Liver (tissue), 9 donors: Measurements from ENCODE around the gene ARID3A. TPM values are rescaled to one million over a fixed set of nuclear protein-coding genes. Genes with fewer than 3 reads are reported as not detected.

Experiments
- DNase-seq: peaks from one replicate; pipeline ENCODE4 v3.0.0-alpha.2; 2017; ENCODE audit warnings: low spot score
- H3K27ac ChIP-seq, 2 donors: one replicate each; pipeline ENCODE4 v1.7.0; 2013; ENCODE audit warnings: inconsistent platforms in 2 of 2, low read length in 2 of 2, control low read depth in 1 of 2, low read depth in 1 of 2, mild to moderate bottlenecking in 1 of 2
- H3K27me3 ChIP-seq, 4 donors: one replicate each; pipeline versions ENCODE4 v1.6.1 to v1.7.0; 2013; ENCODE audit warnings: low read length in 3 of 4, inconsistent platforms in 1 of 4, mild to moderate bottlenecking in 1 of 4, moderate library complexity in 1 of 4; ENCODE audit not compliant: control insufficient read depth in 4 of 4, insufficient read depth in 4 of 4
- H3K36me3 ChIP-seq, 4 donors: one replicate each; pipeline versions ENCODE4 v1.6.1 to v1.7.0; 2013; ENCODE audit warnings: low read length in 3 of 4, mild to moderate bottlenecking in 3 of 4, low read depth in 1 of 4, moderate library complexity in 1 of 4; ENCODE audit not compliant: control insufficient read depth in 4 of 4, insufficient read depth in 3 of 4
- H3K4me1 ChIP-seq, 4 donors: one replicate each; pipeline versions ENCODE4 v1.6.1 to v1.7.0; 2013; ENCODE audit warnings: low read length in 3 of 4, mild to moderate bottlenecking in 3 of 4, moderate library complexity in 1 of 4; ENCODE audit not compliant: control insufficient read depth in 4 of 4, insufficient read depth in 4 of 4
- H3K4me3 ChIP-seq, 3 donors: one replicate each; pipeline versions ENCODE4 v1.6.1 to v1.7.0; 2013; ENCODE audit warnings: low read length in 3 of 3, control low read depth in 1 of 3, low read depth in 1 of 3, mild to moderate bottlenecking in 1 of 3
- H3K9ac ChIP-seq, 2 donors: one replicate each; pipeline ENCODE4 v1.7.0; 2013; ENCODE audit warnings: low read length in 2 of 2, mild to moderate bottlenecking in 2 of 2, moderate library complexity in 2 of 2, control low read depth in 1 of 2, low read depth in 1 of 2
- H3K9me3 ChIP-seq, 4 donors: one replicate each; pipeline versions ENCODE4 v1.6.1 to v1.7.0; 2013; ENCODE audit warnings: low read length in 3 of 4; ENCODE audit not compliant: control insufficient read depth in 4 of 4
- EGR1 ChIP-seq, 2 donors: IDR thresholded peaks; 2 replicates each; pipeline ENCODE4 v1.6.1; 2016 to 2018; ENCODE audit warnings: antibody characterized with exemption in 2 of 2, low read depth in 2 of 2
- FOXA1 ChIP-seq: IDR thresholded peaks from 2 replicates; pipeline ENCODE4 v1.6.1; 2016; ENCODE audit warnings: antibody characterized with exemption
- FOXA2 ChIP-seq: IDR thresholded peaks from 2 replicates; pipeline ENCODE4 v1.6.1; 2016; ENCODE audit warnings: antibody characterized with exemption
- GABPA ChIP-seq, 2 donors: IDR thresholded peaks in 1 of 2; conservative IDR thresholded peaks in 1 of 2; 2 replicates each; pipeline ENCODE4 v1.6.1; 2016; ENCODE audit warnings: antibody characterized with exemption in 2 of 2, mild to moderate bottlenecking in 1 of 2, moderate library complexity in 1 of 2
- HNF4A ChIP-seq, 2 donors: conservative IDR thresholded peaks; 2 replicates each; pipeline ENCODE4 v1.6.1; 2016; ENCODE audit warnings: antibody characterized with exemption in 2 of 2, mild to moderate bottlenecking in 2 of 2
- HNF4G ChIP-seq: IDR thresholded peaks from 2 replicates; pipeline ENCODE4 v1.6.1; 2016; ENCODE audit warnings: antibody characterized with exemption
- JUND ChIP-seq, 2 donors: IDR thresholded peaks; 2 replicates each; pipeline ENCODE4 v1.6.1; 2016; ENCODE audit warnings: antibody characterized with exemption in 2 of 2
- NR2F2 ChIP-seq: IDR thresholded peaks from 2 replicates; pipeline ENCODE4 v1.6.1; 2016; ENCODE audit warnings: antibody characterized with exemption
- RAD21 ChIP-seq, 2 donors: IDR thresholded peaks; 2 replicates each; pipeline ENCODE4 v1.6.1; 2016; ENCODE audit warnings: antibody characterized with exemption in 2 of 2, mild to moderate bottlenecking in 2 of 2
- RXRA ChIP-seq, 2 donors: IDR thresholded peaks; 2 replicates each; pipeline ENCODE4 v1.6.1; 2017 to 2018; ENCODE audit warnings: antibody characterized with exemption in 2 of 2, mild to moderate bottlenecking in 1 of 2
- SP1 ChIP-seq: IDR thresholded peaks from 2 replicates; pipeline ENCODE4 v1.6.1; 2018; ENCODE audit warnings: antibody characterized with exemption, mild to moderate bottlenecking
- TAF1 ChIP-seq: conservative IDR thresholded peaks from 2 replicates; pipeline ENCODE4 v1.6.1; 2016; ENCODE audit warnings: antibody characterized with exemption, mild to moderate bottlenecking
- YY1 ChIP-seq: IDR thresholded peaks from 2 replicates; pipeline ENCODE4 v1.6.1; 2016; ENCODE audit warnings: antibody characterized with exemption, mild to moderate bottlenecking
- WGBS: extraction: QIAGEN DNeasy Blood & Tissue Kit; methylation state at CpG from one replicate; pipeline ENCODE4 v1.1.7; 2013; 5-methylcytosine and 5-hydroxymethylcytosine counted together
- polyA plus RNA-seq, 2 donors: library from polyadenylated mRNA; stranded (reverse) in 1 of 2; unstranded in 1 of 2; fragments of 200-250 nt in 1 of 2; fragments of >200 nt in 1 of 2; fragmentation: Nextera tagmentation in 1 of 2; extraction: Ambion mirVana in 1 of 2; gene quantifications; one replicate each; pipeline versions ENCODE4 v1.2.1 to v1.2.3, GENCODE V29; 2013 to 2015
- total RNA-seq, 2 donors: library from RNA; depleted of rRNA; stranded (reverse); fragments of >200 nt; gene quantifications; one replicate each; pipeline ENCODE4 v1.2.3, GENCODE V29; 2014
- TF ChIP-seq, protein P1 (sequence below): IDR thresholded peaks from 2 replicates; pipeline ENCODE4 v1.6.1; 2016; ENCODE audit warnings: antibody characterized with exemption
- TF ChIP-seq, protein P2 (sequence below): fragments of 150-350 bp; IDR thresholded peaks from 2 replicates; pipeline ENCODE4 v1.5.1; 2017; ENCODE audit warnings: improper control_type of control experiment, low read depth, low read length; ENCODE audit not compliant: missing input control
- TF ChIP-seq, protein P3 (sequence below): IDR thresholded peaks from 2 replicates; pipeline ENCODE4 v1.6.1; 2016; ENCODE audit warnings: antibody characterized with exemption
- TF ChIP-seq, protein P4 (sequence below): IDR thresholded peaks from 2 replicates; pipeline ENCODE4 v1.6.1; 2016; ENCODE audit warnings: antibody characterized with exemption
- donor health status: healthy.
- donor health status: healthy.
- donor health status: healthy.
- donor health status: healthy.
- donor health status: healthy.

Gene ARID3A
- total and polyA plus RNA-seq, 4 donors = 0.74 to 42.4 (median 3.1) TPM

DNA sequence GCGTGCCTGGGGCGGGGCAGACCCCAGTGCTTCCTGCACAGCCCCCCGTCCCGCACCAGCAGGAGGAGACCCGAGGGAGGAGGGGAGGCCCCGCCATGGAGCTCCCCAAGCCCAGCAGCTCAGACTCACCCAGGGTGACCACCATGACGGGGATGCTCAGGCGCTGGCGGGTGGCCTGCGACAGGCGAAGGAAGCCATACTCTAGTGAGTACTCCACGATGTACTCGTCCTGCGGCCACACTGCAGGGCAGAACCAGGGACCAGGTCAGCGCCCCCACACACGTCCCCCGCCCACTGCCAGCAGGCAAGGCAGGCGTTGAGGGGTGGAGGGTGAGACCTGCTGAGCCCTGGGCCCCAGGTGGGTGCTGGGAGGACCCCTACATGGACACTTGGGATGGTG is 86.5 kb downstream of the ARID3A start:
- H3K4me1 ChIP-seq = peaks cover 11 to 18% (median 12%) of the 10 kb centered on the region in 4 donors
- H3K4me3 ChIP-seq = no peak overlapping the region
- no peak overlapping the region for H3K27ac ChIP-seq
- H3K9me3 ChIP-seq = no peaks in the 10 kb centered on the region
- TF ChIP-seq HNF4G (no peak), TAF1 (no peak), JUND (IDR thresholded peaks at IDR 0.05) (no peak), NR2F2 (no peak), FOXA1 (no peak), RAD21 (IDR thresholded peaks at IDR 0.05) (no peak), GABPA (IDR thresholded peaks at IDR 0.05 in 1 of 2, conservative IDR thresholded peaks at IDR 0.05 in 1 of 2) (no peak), YY1 (no peak)
- TF ChIP-seq, protein P1, sequence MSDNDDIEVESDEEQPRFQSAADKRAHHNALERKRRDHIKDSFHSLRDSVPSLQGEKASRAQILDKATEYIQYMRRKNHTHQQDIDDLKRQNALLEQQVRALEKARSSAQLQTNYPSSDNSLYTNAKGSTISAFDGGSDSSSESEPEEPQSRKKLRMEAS = no peak
- TF ChIP-seq, protein P2, sequence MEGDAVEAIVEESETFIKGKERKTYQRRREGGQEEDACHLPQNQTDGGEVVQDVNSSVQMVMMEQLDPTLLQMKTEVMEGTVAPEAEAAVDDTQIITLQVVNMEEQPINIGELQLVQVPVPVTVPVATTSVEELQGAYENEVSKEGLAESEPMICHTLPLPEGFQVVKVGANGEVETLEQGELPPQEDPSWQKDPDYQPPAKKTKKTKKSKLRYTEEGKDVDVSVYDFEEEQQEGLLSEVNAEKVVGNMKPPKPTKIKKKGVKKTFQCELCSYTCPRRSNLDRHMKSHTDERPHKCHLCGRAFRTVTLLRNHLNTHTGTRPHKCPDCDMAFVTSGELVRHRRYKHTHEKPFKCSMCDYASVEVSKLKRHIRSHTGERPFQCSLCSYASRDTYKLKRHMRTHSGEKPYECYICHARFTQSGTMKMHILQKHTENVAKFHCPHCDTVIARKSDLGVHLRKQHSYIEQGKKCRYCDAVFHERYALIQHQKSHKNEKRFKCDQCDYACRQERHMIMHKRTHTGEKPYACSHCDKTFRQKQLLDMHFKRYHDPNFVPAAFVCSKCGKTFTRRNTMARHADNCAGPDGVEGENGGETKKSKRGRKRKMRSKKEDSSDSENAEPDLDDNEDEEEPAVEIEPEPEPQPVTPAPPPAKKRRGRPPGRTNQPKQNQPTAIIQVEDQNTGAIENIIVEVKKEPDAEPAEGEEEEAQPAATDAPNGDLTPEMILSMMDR = no peak
- TF ChIP-seq, protein P3, sequence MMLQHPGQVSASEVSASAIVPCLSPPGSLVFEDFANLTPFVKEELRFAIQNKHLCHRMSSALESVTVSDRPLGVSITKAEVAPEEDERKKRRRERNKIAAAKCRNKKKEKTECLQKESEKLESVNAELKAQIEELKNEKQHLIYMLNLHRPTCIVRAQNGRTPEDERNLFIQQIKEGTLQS = no peak
- H3K9ac ChIP-seq = no peak overlapping the region
- no peaks in the 10 kb centered on the region for H3K27me3 ChIP-seq
- no peak for DNase-seq
- H3K36me3 ChIP-seq = peaks cover 2 to 40% (median 16%) of the 10 kb centered on the region in 4 donors
- 91% methylated on average over 18 of the region's 18 CpGs for WGBS

DNA sequence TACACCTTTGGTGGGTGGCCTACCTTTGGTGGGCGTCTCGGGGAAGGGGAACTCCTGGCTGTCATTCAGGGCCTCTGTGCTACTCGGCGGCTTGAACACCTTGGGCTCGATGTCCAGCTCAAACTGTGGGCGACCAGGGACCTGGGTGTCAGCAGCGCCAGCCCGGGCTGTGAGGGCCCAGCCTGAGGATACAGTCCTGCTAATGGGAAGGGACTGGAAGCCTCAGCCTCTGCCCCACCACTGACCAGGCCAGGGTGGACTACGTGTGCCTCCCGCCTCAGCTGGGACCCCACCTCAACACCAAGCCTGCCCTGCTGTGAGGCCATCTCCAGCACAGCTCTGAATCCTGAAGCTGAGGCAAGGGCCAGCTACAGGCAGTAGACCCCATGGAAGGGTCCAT is 87.4 kb downstream of the ARID3A start:
- 93% methylated on average over 10 of the region's 10 CpGs for WGBS

More for the DNA sequence above, 87.4 kb downstream of the ARID3A start:
- DNase-seq = no peak
- peaks cover 17 to 27% (median 21%) of the 10 kb centered on the region in 4 donors for H3K4me1 ChIP-seq
- no peaks in the 10 kb centered on the region for H3K9me3 ChIP-seq
- no peak overlapping the region for H3K27ac ChIP-seq
- no peak for TF ChIP-seq RAD21 (IDR thresholded peaks at IDR 0.05)
- TF ChIP-seq HNF4G = no peak
- TF ChIP-seq, protein P3 = no peak
- no peak for TF ChIP-seq YY1
- no peak for TF ChIP-seq RXRA (IDR thresholded peaks at IDR 0.05)
- TF ChIP-seq HNF4A (conservative IDR thresholded peaks at IDR 0.05) = no peak
- TF ChIP-seq, protein P4, sequence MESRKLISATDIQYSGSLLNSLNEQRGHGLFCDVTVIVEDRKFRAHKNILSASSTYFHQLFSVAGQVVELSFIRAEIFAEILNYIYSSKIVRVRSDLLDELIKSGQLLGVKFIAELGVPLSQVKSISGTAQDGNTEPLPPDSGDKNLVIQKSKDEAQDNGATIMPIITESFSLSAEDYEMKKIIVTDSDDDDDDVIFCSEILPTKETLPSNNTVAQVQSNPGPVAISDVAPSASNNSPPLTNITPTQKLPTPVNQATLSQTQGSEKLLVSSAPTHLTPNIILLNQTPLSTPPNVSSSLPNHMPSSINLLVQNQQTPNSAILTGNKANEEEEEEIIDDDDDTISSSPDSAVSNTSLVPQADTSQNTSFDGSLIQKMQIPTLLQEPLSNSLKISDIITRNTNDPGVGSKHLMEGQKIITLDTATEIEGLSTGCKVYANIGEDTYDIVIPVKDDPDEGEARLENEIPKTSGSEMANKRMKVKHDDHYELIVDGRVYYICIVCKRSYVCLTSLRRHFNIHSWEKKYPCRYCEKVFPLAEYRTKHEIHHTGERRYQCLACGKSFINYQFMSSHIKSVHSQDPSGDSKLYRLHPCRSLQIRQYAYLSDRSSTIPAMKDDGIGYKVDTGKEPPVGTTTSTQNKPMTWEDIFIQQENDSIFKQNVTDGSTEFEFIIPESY = no peak
- TF ChIP-seq, protein P2 = no peak
- no peak for TF ChIP-seq FOXA2
- TF ChIP-seq FOXA1 = no peak
- TF ChIP-seq EGR1 (IDR thresholded peaks at IDR 0.05; ENCODE audit: low read depth in 2 of 2) = no peak
- TF ChIP-seq SP1 = no peak
- no peak for TF ChIP-seq GABPA (IDR thresholded peaks at IDR 0.05 in 1 of 2, conservative IDR thresholded peaks at IDR 0.05 in 1 of 2)
- TF ChIP-seq TAF1 = no peak
- peaks cover 2 to 40% (median 16%) of the 10 kb centered on the region in 4 donors for H3K36me3 ChIP-seq
- no peak overlapping the region for H3K4me3 ChIP-seq
- H3K27me3 ChIP-seq = no peaks in the 10 kb centered on the region
- no peak overlapping the region for H3K9ac ChIP-seq
